HUES64 (cell line): ENCODE data around the gene ALDH1B1.

Experiments used
- H3K27ac ChIP-seq: 2 replicates; pipeline ENCODE4 v1.7.0; 2013; ENCODE audit warnings: low read depth, low read length, inconsistent platforms
- H3K27me3 ChIP-seq: 2 replicates; pipeline ENCODE4 v1.6.1; 2013; ENCODE audit warnings: mild to moderate bottlenecking, low read length; ENCODE audit not compliant: insufficient read depth
- H3K36me3 ChIP-seq: 2 replicates; pipeline ENCODE4 v1.6.1; 2013; ENCODE audit warnings: mild to moderate bottlenecking, low read length; ENCODE audit not compliant: insufficient read depth
- H3K4me1 ChIP-seq: 2 replicates; pipeline ENCODE4 v1.6.1; 2013; ENCODE audit warnings: mild to moderate bottlenecking, low read length, moderate library complexity; ENCODE audit not compliant: insufficient read depth
- H3K4me3 ChIP-seq: 2 replicates; pipeline ENCODE4 v1.5.1; 2013; ENCODE audit warnings: mild to moderate bottlenecking, low read length, moderate library complexity
- H3K9ac ChIP-seq: 2 replicates; pipeline ENCODE4 v1.6.1; 2013; ENCODE audit warnings: mild to moderate bottlenecking, low read depth, low read length
- H3K9me3 ChIP-seq: 2 replicates; pipeline ENCODE4 v1.6.1; 2013; ENCODE audit warnings: low read depth, low read length; ENCODE audit not compliant: insufficient read depth
- WGBS: fragments of 150-250, 120-280 bp; methylation state at CpG from one replicate; pipeline ENCODE4 v1.1.7; 2013; ENCODE audit warnings: missing lambda C conversion rate; 5-methylcytosine and 5-hydroxymethylcytosine counted together

The ALDH1B1 gene

DNA sequence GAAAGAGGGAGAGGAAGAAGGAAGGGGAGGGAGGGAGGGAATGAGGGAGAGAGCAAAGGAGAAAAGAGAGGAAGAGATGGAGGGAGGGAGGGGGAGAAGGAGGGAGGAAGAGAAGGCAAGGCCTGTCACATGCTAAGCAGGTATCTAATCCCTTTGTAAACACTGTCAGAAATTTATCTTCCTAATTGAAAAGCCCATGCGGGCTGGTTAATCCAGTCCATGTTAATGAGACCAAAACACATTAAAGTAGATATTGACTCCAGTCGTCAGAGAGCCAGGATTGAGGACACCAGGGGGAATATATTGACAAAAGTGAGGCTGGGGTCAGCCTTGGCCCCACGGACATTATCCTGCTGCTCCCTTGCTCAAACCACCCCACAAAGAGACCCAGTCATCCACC, 37.4 kb upstream of the ALDH1B1 start:
- Histone ChIP-seq H3K4me3 (no peak overlapping the region), H3K27me3 (peaks cover 8% of the 10 kb centered on the region; the same call in 1 of the 2 replicates), H3K4me1 (no peaks in the 10 kb centered on the region; the same call in 1 of the 2 replicates), H3K36me3 (no peaks in the 10 kb centered on the region), H3K9me3 (no peaks in the 10 kb centered on the region), H3K9ac (no peak overlapping the region), H3K27ac (no peak overlapping the region)
- WGBS: 60% methylated on average over 2 of the region's 3 CpGs

- Histone ChIP-seq H3K9ac (no peak overlapping the region), H3K27ac (no peak overlapping the region), H3K4me1 (no peaks in the 10 kb centered on the region; the same call in 1 of the 2 replicates), H3K36me3 (no peaks in the 10 kb centered on the region), H3K27me3 (peaks cover 8% of the 10 kb centered on the region; the same call in 1 of the 2 replicates), H3K4me3 (no peak overlapping the region), H3K9me3 (no peaks in the 10 kb centered on the region)
- 90% methylated on average over 3 of the region's 3 CpGs for WGBS
Measured at GRCh38 chr9:38355517-38356120, 36.9 kb upstream of the ALDH1B1 start.

DNA sequence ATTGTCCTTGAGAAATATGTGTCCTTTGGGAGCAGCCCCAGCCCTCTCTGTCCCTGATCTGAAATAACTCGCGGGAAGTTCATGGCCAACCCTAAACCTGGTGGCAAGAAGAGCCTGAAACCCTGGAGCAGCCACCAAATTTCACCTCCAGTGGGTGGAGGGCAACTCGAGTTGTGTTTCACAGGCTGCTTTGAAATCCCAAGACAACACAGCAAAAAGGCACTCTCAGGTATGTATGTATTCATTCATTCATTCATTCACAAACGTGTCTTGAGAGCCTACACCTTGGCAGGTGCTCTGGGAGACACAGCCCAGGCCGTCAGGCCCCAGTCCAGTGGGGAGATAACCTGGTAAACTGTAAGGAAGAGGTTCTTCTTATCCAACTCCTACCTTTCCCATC, 35.7 kb upstream of the ALDH1B1 start:
- Histone ChIP-seq H3K4me3 (no peak overlapping the region), H3K9me3 (no peaks in the 10 kb centered on the region), H3K36me3 (no peaks in the 10 kb centered on the region), H3K27me3 (peaks cover 5% of the 10 kb centered on the region; the same call in 1 of the 2 replicates), H3K4me1 (no peaks in the 10 kb centered on the region; the same call in none of the 2 replicates), H3K27ac (no peak overlapping the region), H3K9ac (no peak overlapping the region)
- WGBS: 95% methylated on average over 5 of the region's 5 CpGs

DNA sequence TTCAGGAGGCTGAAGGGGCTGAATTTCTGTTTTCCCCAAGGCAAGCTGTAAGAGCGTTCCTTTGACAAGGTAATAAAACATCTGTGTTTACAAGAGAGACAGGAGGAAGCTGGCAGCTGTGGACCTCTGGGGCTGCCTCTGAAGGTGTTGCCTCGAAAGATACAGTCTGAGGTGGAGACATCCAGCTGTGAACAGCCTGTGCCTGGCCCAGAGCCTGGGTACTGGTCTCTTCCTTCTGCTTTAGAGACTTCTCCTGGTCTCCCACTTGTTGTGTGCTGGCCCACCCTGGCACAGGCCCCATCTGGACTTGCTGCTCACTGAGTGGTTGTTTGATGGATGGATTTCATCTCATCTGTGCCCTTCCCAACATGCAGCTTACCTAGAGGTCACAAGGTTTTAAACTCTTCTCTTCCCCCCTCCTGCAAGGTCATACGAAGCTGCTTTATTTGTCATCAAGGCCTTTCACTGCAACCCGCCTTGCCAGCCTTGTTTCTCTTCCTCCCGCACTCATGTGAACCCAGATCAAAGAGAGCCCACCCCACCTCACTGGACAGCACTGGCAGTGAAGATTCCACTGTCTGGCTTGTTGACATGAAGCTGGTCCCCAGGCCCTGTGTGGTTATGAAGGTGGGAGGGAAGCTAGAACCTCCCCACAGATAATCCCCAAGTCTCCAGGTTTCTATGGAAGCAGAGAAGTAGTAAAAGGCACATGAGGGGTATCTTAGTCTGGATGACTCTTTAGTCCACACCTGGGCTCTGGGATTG, 35.0 kb upstream of the ALDH1B1 start:
- WGBS: 82% methylated on average over 5 of the region's 5 CpGs

DNA sequence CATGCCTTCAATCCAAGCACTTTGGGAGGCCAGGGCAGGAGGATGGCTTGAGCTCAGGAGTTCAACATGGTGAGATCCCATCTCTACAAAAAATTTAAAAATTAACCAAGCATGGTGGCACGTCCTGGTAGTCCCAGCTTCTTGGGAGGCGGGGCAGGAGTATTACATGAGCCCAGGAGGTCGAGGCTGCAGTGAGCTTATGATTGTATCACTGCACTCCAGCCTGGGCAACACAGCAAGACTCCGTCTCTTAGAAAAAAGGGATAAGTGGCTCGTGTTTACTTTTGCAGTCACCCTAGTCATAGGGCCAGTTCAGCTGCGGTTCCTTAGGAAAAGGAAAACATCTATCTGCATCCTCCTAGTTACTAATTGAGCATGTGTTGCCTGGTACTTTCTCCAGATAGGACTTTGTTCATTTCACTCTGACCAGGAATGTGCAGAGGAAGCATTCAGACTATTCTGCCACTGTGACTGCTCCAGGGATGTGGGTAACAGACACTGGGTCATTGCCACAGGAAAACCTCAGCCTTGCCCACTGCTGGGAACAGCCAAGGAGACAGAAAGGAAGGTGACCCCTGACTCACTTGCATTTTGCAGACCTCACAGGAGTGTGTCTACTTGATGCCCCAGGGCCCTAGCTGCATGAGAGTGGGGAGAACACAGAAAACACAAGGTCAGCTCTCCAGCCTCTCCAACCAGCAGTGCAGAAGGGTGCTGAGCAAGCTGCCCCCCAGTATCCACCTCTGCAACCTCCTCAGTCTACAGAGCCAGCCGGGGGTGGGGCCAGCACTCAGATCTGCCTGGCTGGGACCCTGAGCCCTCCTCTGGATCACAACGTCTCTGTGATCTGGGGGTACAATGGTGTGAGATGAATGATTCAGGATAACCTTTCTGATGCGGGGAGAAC, 33.9 kb upstream of the ALDH1B1 start:
- Histone ChIP-seq H3K4me1 (no peaks in the 10 kb centered on the region; the same call in 1 of the 2 replicates), H3K9me3 (no peaks in the 10 kb centered on the region), H3K27ac (no peak overlapping the region), H3K4me3 (no peak overlapping the region), H3K36me3 (no peaks in the 10 kb centered on the region), H3K9ac (no peak overlapping the region), H3K27me3 (peaks cover 2% of the 10 kb centered on the region; the same call in 1 of the 2 replicates)
- WGBS: 84% methylated on average over 9 of the region's 9 CpGs

More for the DNA sequence above, 35.0 kb upstream of the ALDH1B1 start:
- H3K9ac ChIP-seq: no peak overlapping the region
- H3K4me1 ChIP-seq: no peaks in the 10 kb centered on the region; the same call in none of the 2 replicates
- no peak overlapping the region for H3K27ac ChIP-seq
- H3K36me3 ChIP-seq: no peaks in the 10 kb centered on the region
- H3K4me3 ChIP-seq: no peak overlapping the region
- peaks cover 2% of the 10 kb centered on the region; the same call in 1 of the 2 replicates for H3K27me3 ChIP-seq
- H3K9me3 ChIP-seq: no peaks in the 10 kb centered on the region

GRCh38 chr9:38359297-38359653, 33.2 kb upstream of the ALDH1B1 start:
- Histone ChIP-seq H3K27ac (no peak overlapping the region), H3K27me3 (peaks cover 2% of the 10 kb centered on the region; the same call in 1 of the 2 replicates), H3K9ac (no peak overlapping the region), H3K9me3 (no peaks in the 10 kb centered on the region), H3K36me3 (no peaks in the 10 kb centered on the region), H3K4me1 (no peaks in the 10 kb centered on the region; the same call in 1 of the 2 replicates), H3K4me3 (no peak overlapping the region)
- 89% methylated on average over 6 of the region's 6 CpGs for WGBS

- Histone ChIP-seq H3K27ac (no peak overlapping the region), H3K36me3 (no peaks in the 10 kb centered on the region), H3K4me3 (no peak overlapping the region), H3K27me3 (peaks cover 2% of the 10 kb centered on the region; the same call in 1 of the 2 replicates), H3K4me1 (no peaks in the 10 kb centered on the region; the same call in 1 of the 2 replicates), H3K9me3 (no peaks in the 10 kb centered on the region), H3K9ac (no peak overlapping the region)
- WGBS: 82% methylated on average over 5 of the region's 5 CpGs
Measured at GRCh38 chr9:38359689-38360385, 32.7 kb upstream of the ALDH1B1 start.

DNA sequence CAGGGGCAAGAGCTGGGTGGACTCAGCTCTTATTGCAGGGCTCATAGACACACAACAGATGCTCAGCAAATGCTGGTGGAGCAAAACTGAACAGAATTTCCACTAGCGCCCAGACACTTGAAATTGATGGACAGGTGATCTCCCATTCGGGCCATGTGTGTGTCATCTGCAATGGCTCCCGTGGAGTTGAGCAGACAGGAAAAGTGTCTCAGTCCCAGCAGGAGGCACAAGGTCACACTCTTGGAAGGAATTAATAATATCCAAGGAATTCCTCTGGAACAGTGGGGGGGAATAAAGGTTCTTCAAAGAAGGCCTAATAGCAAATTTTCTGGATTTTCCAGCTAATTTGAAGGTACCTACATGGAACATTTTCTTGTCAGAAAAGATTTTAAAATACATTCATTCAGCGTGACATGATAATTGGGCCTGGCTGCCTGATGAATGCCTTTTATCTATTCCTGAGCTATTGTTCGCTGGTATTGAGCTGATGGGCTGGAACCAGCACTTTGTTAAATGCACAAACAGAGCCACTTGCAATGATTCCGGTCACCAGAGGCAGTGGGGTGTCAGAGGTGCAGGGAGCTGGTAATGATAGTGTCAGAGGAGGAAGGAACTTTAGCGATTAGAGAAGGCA, 31.5 kb upstream of the ALDH1B1 start:
- peaks cover 2% of the 10 kb centered on the region; the same call in 1 of the 2 replicates for H3K27me3 ChIP-seq
- H3K4me3 ChIP-seq: no peak overlapping the region
- no peak overlapping the region for H3K9ac ChIP-seq
- H3K36me3 ChIP-seq: no peaks in the 10 kb centered on the region
- WGBS: 74% methylated on average over 7 of the region's 7 CpGs
- H3K4me1 ChIP-seq: no peaks in the 10 kb centered on the region; the same call in 1 of the 2 replicates
- H3K27ac ChIP-seq: no peak overlapping the region
- H3K9me3 ChIP-seq: no peaks in the 10 kb centered on the region

- peaks cover 2% of the 10 kb centered on the region; the same call in 1 of the 2 replicates for H3K27me3 ChIP-seq
- no peak overlapping the region for H3K9ac ChIP-seq
- H3K27ac ChIP-seq: no peak overlapping the region
- no peaks in the 10 kb centered on the region for H3K36me3 ChIP-seq
- WGBS: 72% methylated on average over 6 of the region's 6 CpGs
- H3K4me1 ChIP-seq: no peaks in the 10 kb centered on the region; the same call in 1 of the 2 replicates
- H3K4me3 ChIP-seq: no peak overlapping the region
- no peaks in the 10 kb centered on the region for H3K9me3 ChIP-seq
Measured at GRCh38 chr9:38361473-38361850, 31.0 kb upstream of the ALDH1B1 start.
